A549 (cell line): Measurements from ENCODE around the gene TYRP1.

Experiments
- CHD2 ChIP-seq: fragments of 150-350 bp; IDR thresholded peaks from 2 replicates; pipeline ENCODE4 v1.6.1; 2014; ENCODE audit warnings: low read length; ENCODE audit not compliant: partially characterized antibody
- CTCF ChIP-seq: fragments of >200 bp; sonication (Bioruptor Twin); formaldehyde crosslinking; IDR thresholded peaks from 3 replicates; pipeline ENCODE4 v1.5.1; 2016
- EP300 ChIP-seq, 2 experiments: fragments of >200 bp; sonication (Bioruptor Twin); formaldehyde crosslinking; IDR thresholded peaks; 2 replicates in 1 of 2; 3 replicates in 1 of 2; pipeline ENCODE4 v1.6.1; 2016 to 2017
- ESRRA ChIP-seq: fragments of 150-350 bp; IDR thresholded peaks from 2 replicates; pipeline ENCODE4 v1.6.1; 2014; ENCODE audit warnings: mild to moderate bottlenecking, low read length, borderline replicate concordance
- KDM1A ChIP-seq: fragments of 200-600 bp; sonication (generic); IDR thresholded peaks from 2 replicates; pipeline ENCODE4 v1.6.1; 2016; ENCODE audit warnings: low read depth, mild to moderate bottlenecking
- MAFK ChIP-seq: fragments of 450-650 bp; IDR thresholded peaks from 2 replicates; pipeline ENCODE4 v1.6.1; 2014; ENCODE audit not compliant: partially characterized antibody
- POLR2A ChIP-seq: IDR thresholded peaks from 2 replicates; pipeline ENCODE4 v1.6.1; 2012; ENCODE audit warnings: mild to moderate bottlenecking, low read length
- POLR2AphosphoS2 ChIP-seq: conservative IDR thresholded peaks from 2 replicates; pipeline ENCODE4 v1.6.1; 2012; ENCODE audit warnings: low read length, improper control_type of control experiment, inconsistent platforms
- RARB ChIP-seq: fragments of 250-450 bp; sonication (Bioruptor Pico); IDR thresholded peaks from 2 replicates; pipeline ENCODE4 v1.8.0; 2021; ENCODE audit warnings: mild to moderate bottlenecking, moderate library complexity
- RFX5 ChIP-seq: fragments of 450-650 bp; IDR thresholded peaks from 2 replicates; pipeline ENCODE4 v1.7.1; 2014; ENCODE audit warnings: antibody characterized with exemption, mild to moderate bottlenecking, moderate library complexity

GRCh38 chr9:12694013-12694412 is 828 bp downstream of the TYRP1 start:
- TF ChIP-seq CTCF (no peak), ESRRA (no peak), POLR2A (no peak), MAFK (no peak), RARB (no peak), EP300 (IDR thresholded peaks at IDR 0.05) (no peak), KDM1A (no peak), CHD2 (no peak), POLR2AphosphoS2 (no peak), RFX5 (no peak)
